GM12878 (cell line): ENCODE measurements around the gene GUCA2A. TPM values are rescaled to one million over a fixed set of nuclear protein-coding genes. Genes with fewer than 3 reads are reported as not detected.

Experiments used
- ATAC-seq: fragments of 200-7000 bp; cut with Tn5 transposase; 3 replicates; pipeline ENCODE4 v1.9.1; 2020; ENCODE audit warnings: mild to moderate bottlenecking, moderate library complexity
- BruUV-seq: library from RNA; stranded (reverse); fragments of 400-500 nt; replicated peaks from 2 replicates; lab custom pipeline; 2021; lab: Mats Ljungman, UMichigan
- CTCF ChIA-PET: fragments of 300-600 bp; sonication (Branson Sonifier 250); formaldehyde crosslinking; extraction: SDS; loops from one replicate; lab custom pipeline; 2021; ENCODE audit warnings: inconsistent platforms; lab: Yijun Ruan, JAX
- POLR2A ChIA-PET: fragments of 350-600 bp; formaldehyde crosslinking; extraction: SDS; loops from one replicate; lab custom pipeline; 2021; ENCODE audit warnings: inconsistent platforms; lab: Charles Lee
- RAD21 ChIA-PET: fragments of 300-600 bp; sonication (Branson Sonifier 250); formaldehyde crosslinking; loops from one replicate; lab custom pipeline; 2023; ENCODE audit warnings: antibody characterized with exemption; ENCODE audit not compliant: unreplicated experiment; lab: Charles Lee
- SMC1A ChIA-PET: fragments of 300-600 bp; sonication (Branson Sonifier 250); formaldehyde crosslinking; loops from one replicate; lab custom pipeline; 2023; ENCODE audit not compliant: unreplicated experiment, uncharacterized antibody; lab: Charles Lee
- DNase-seq: peaks from one replicate; pipeline ENCODE4 v3.0.0-alpha.2; 2011; ENCODE audit warnings: low read depth, low spot score
- FAIRE-seq: peaks from 3 replicates; lab custom pipeline; 2011; peaks lifted over from hg19 to GRCh38; lab: Jason Lieb, UNC
- H2AFZ ChIP-seq: 2 replicates; pipeline ENCODE4 v1.6.0; 2011; ENCODE audit warnings: low read depth, low read length, control low read depth; ENCODE audit not compliant: control insufficient read depth
- H3K27ac ChIP-seq: 2 replicates; pipeline ENCODE4 v1.5.1; 2011; ENCODE audit warnings: control low read depth; ENCODE audit not compliant: control insufficient read depth, insufficient read depth
- H3K27me3 ChIP-seq, 2 experiments: replicated peaks in 1 of 2; 2 replicates each; pipeline versions ENCODE4 v1.6.0 to v1.6.1; 2011; ENCODE audit warnings: low read length in 1 of 2; ENCODE audit not compliant: control insufficient read depth in 2 of 2, insufficient read depth in 2 of 2
- H3K36me3 ChIP-seq, 2 experiments: 2 replicates each; pipeline ENCODE4 v1.5.1; 2011; ENCODE audit warnings: low read length in 1 of 2; ENCODE audit not compliant: control insufficient read depth in 2 of 2, insufficient read depth in 2 of 2
- H3K4me1 ChIP-seq: 2 replicates; pipeline ENCODE4 v1.6.1; 2011; ENCODE audit warnings: mild to moderate bottlenecking, low read length, moderate library complexity, mixed read lengths; ENCODE audit not compliant: control insufficient read depth, insufficient read depth
- H3K4me2 ChIP-seq: 2 replicates; pipeline ENCODE4 v1.6.0; 2011; ENCODE audit warnings: control low read depth; ENCODE audit not compliant: control insufficient read depth, insufficient read depth
- H3K4me3 ChIP-seq: fragments of 200-600 bp; sonication (generic); 2 replicates; pipeline ENCODE4 v1.5.1; 2016
- H3K79me2 ChIP-seq: 2 replicates; pipeline ENCODE4 v1.6.0; 2011; ENCODE audit warnings: low read length; ENCODE audit not compliant: control insufficient read depth, insufficient read depth
- H3K9ac ChIP-seq: 2 replicates; pipeline ENCODE4 v1.8.0; 2011; ENCODE audit warnings: low read length, control low read depth, mixed read lengths; ENCODE audit not compliant: control insufficient read depth, insufficient read depth
- H3K9me3 ChIP-seq: replicated peaks from 3 replicates; pipeline ENCODE4 v1.5.1; 2011; ENCODE audit warnings: mild to moderate bottlenecking, low read length; ENCODE audit not compliant: control insufficient read depth, insufficient read depth
- H4K20me1 ChIP-seq: 2 replicates; pipeline ENCODE4 v1.6.0; 2011; ENCODE audit not compliant: control insufficient read depth, insufficient read depth
- BMI1 ChIP-seq: fragments of 450-650 bp; IDR thresholded peaks from 2 replicates; pipeline ENCODE4 v1.6.1; 2016; ENCODE audit warnings: mild to moderate bottlenecking, moderate library complexity, borderline replicate concordance
- CEBPB ChIP-seq, 2 experiments: fragments of 150-350 bp in 1 of 2; IDR thresholded peaks; 2 replicates each; pipeline ENCODE4 v1.6.1; 2012 to 2014; ENCODE audit warnings: low read depth in 2 of 2, low read length in 2 of 2, borderline replicate concordance in 1 of 2, inconsistent platforms in 1 of 2
- CHD4 ChIP-seq: fragments of 200-600 bp; sonication (generic); IDR thresholded peaks from 2 replicates; pipeline ENCODE4 v1.6.1; 2016; ENCODE audit warnings: mild to moderate bottlenecking
- EED ChIP-seq: sonication (generic); IDR thresholded peaks from 2 replicates; pipeline ENCODE4 v1.6.1; 2016; ENCODE audit warnings: antibody characterized with exemption, low read depth
- EP300 ChIP-seq, 2 experiments: fragments of 150-350 bp in 1 of 2; IDR thresholded peaks; 2 replicates each; pipeline ENCODE4 v1.6.1; 2011 to 2012; ENCODE audit warnings: low read depth in 2 of 2, low read length in 2 of 2, borderline replicate concordance in 1 of 2, improper control_type of control experiment in 1 of 2, inconsistent platforms in 1 of 2; ENCODE audit not compliant: control insufficient read depth in 1 of 2
- IKZF2 ChIP-seq, 2 experiments: fragments of 450-650 bp; IDR thresholded peaks; 2 replicates each; pipeline ENCODE4 v1.6.1; 2017; ENCODE audit warnings: mild to moderate bottlenecking in 2 of 2, moderate library complexity in 2 of 2
- KDM1A ChIP-seq: fragments of 200-600 bp; sonication (generic); IDR thresholded peaks from 2 replicates; pipeline ENCODE4 v1.6.1; 2016; ENCODE audit warnings: borderline replicate concordance
- RB1 ChIP-seq: fragments of 450-650 bp; formaldehyde crosslinking; IDR thresholded peaks from 2 replicates; pipeline ENCODE4 v1.6.1; 2017; ENCODE audit warnings: mild to moderate bottlenecking, borderline replicate concordance
- RUNX3 ChIP-seq: IDR thresholded peaks from 2 replicates; pipeline ENCODE4 v1.6.1; 2012; ENCODE audit warnings: low read length, inconsistent platforms
- SRF ChIP-seq, 2 experiments: IDR thresholded peaks; 2 replicates each; pipeline ENCODE4 v1.6.1; 2011; ENCODE audit warnings: low read depth in 2 of 2, low read length in 2 of 2, mild to moderate bottlenecking in 1 of 2, moderate library complexity in 1 of 2
- SUPT20H ChIP-seq: IDR thresholded peaks from 2 replicates; pipeline ENCODE4 v1.6.1; 2011; ENCODE audit warnings: low read depth, mild to moderate bottlenecking, low read length, moderate library complexity, borderline replicate concordance; ENCODE audit not compliant: control insufficient read depth
- TAF1 ChIP-seq: IDR thresholded peaks from 2 replicates; pipeline ENCODE4 v1.6.1; 2011; ENCODE audit warnings: mild to moderate bottlenecking, low read depth, low read length, borderline replicate concordance
- TARDBP ChIP-seq: IDR thresholded peaks from 2 replicates; pipeline ENCODE4 v1.6.1; 2016; ENCODE audit warnings: borderline replicate concordance
- USF1 ChIP-seq: IDR thresholded peaks from 2 replicates; pipeline ENCODE4 v1.6.1; 2011; ENCODE audit warnings: borderline replicate concordance, low read depth, mild to moderate bottlenecking, moderate library complexity, mixed read lengths, low read length; ENCODE audit not compliant: insufficient read depth; ENCODE audit errors: extremely low read length
- ZBED1 ChIP-seq: IDR thresholded peaks from 2 replicates; pipeline ENCODE4 v1.6.1; 2016; ENCODE audit warnings: borderline replicate concordance
- WGBS: methylation state at CpG from one replicate; pipeline ENCODE4 v1.1.6; 2016; ENCODE audit warnings: low lambda C conversion rate; ENCODE audit not compliant: insufficient replicate concordance, insufficient coverage; ENCODE audit errors: missing lambda C conversion rate; 5-methylcytosine and 5-hydroxymethylcytosine counted together
- in situ Hi-C: fragments of 300-500 bp; cut with MboI; formaldehyde crosslinking; loops from 9 replicates; pipeline ENCODE4 v1.14.3; 2018; ENCODE audit warnings: mixed read lengths
- intact Hi-C: fragments of 100-400 bp; cut with micrococcal nuclease; formaldehyde crosslinking; loops from one replicate; pipeline ENCODE4 v1.14.2; 2022; ENCODE audit not compliant: unreplicated experiment
- polyA plus RNA-seq, 11 experiments: library from polyadenylated mRNA; depleted of rRNA in 4 of 11; unstranded in 6 of 11; stranded (reverse) in 5 of 11; fragments of >200 nt; fragmentation: Nextera tagmentation in 4 of 11; fragmentation: Illumina TruSeq in 1 of 11; extraction: Ambion mirVana in 4 of 11; extraction: Trizol in 1 of 11; gene quantifications; 1 replicate in 1 of 11; 2 replicates in 10 of 11; pipeline versions ENCODE4 v1.2.1 to v1.2.3, GENCODE V29; 2011 to 2016; ENCODE audit warnings: inconsistent platforms in 2 of 11, missing spikeins in 2 of 11, low read depth in 1 of 11
- total RNA-seq, 4 experiments: library from RNA; depleted of rRNA in 3 of 4; stranded (reverse); fragments of >200 nt in 3 of 4; fragmentation: Illumina TruSeq in 1 of 4; extraction: Trizol in 1 of 4; gene quantifications; 2 replicates each; pipeline versions ENCODE4 v1.2.1 to v1.2.3, GENCODE V29; 2013 to 2021

The GUCA2A gene
- total and polyA plus RNA-seq, 10 of the 15 experiments (the other 5 are each of a cell fraction or from before 2014, with no cell fraction given) = not detected

- TF ChIP-seq SRF (IDR thresholded peaks at IDR 0.05; ENCODE audit: low read depth in 2 of 2, low read length in 2 of 2) (no peak), TAF1 (no peak), RUNX3 (no peak), SUPT20H (no peak)
- TF ChIP-seq, all 136 proteins: peak for 0
- H3K9ac ChIP-seq = no peak overlapping the region
- no peaks in the 10 kb centered on the region for H3K27me3 ChIP-seq
- ChIA-PET CTCF (interaction anchor here (6.7 kb wide), 1 partner anchor 12 kb away, joined by 39 read pairs; no protein-coding TSS in a partner anchor), RAD21 (no interaction called here), POLR2A (no interaction called here), SMC1A (interaction anchor here (1.1 kb wide), 1 partner anchor 9 kb away, joined by 3 read pairs; no protein-coding TSS in a partner anchor)
- 35% methylated on average over 5 of the region's 5 CpGs for WGBS
- H2AFZ ChIP-seq = no peak overlapping the region
- no peak overlapping the region for H3K4me3 ChIP-seq
- intact Hi-C loops = no loop called here
- FAIRE-seq (no peak), DNase-seq (no peak), ATAC-seq (no peak)
- peaks cover 4% of the 10 kb centered on the region; the same call in 1 of the 3 replicates for H3K9me3 ChIP-seq
- H4K20me1 ChIP-seq = no peaks in the 10 kb centered on the region
- no peak overlapping the region for H3K4me2 ChIP-seq
- BruUV-seq = no TSS peak
- no peaks in the 10 kb centered on the region for H3K4me1 ChIP-seq
- H3K27ac ChIP-seq = no peak overlapping the region
- H3K36me3 ChIP-seq = no peaks in the 10 kb centered on the region
- in situ Hi-C loops = no loop called here
- no peaks in the 10 kb centered on the region for H3K79me2 ChIP-seq
These were observed 2.4 kb downstream of the GUCA2A start for GRCh38 chr1:42162181-42162580.

- ChIA-PET SMC1A (interaction anchor here (0.7 kb wide), 1 partner anchor 176 kb away, joined by 3 read pairs; no protein-coding TSS in a partner anchor), CTCF (interaction anchor here (0.8 to 1.8 kb wide), 2 partner anchors 14 to 547 kb away, joined by 3 to 8 read pairs; no protein-coding TSS in a partner anchor), POLR2A (no interaction called here), RAD21 (interaction anchor here (1.0 kb wide), 1 partner anchor 15 kb away, joined by 3 read pairs; no protein-coding TSS in a partner anchor)
- H3K27ac ChIP-seq = no peak overlapping the region
- H3K9me3 ChIP-seq = peaks cover 4% of the 10 kb centered on the region; the same call in 1 of the 3 replicates
- no peaks in the 10 kb centered on the region for H4K20me1 ChIP-seq
- H3K27me3 ChIP-seq = no peaks in the 10 kb centered on the region
- intact Hi-C loops = no loop called here
- H3K36me3 ChIP-seq = no peaks in the 10 kb centered on the region
- DNase-seq (no peak), ATAC-seq (no peak), FAIRE-seq (no peak)
- no peaks in the 10 kb centered on the region for H3K4me1 ChIP-seq
- 2% methylated on average over 2 of the region's 2 CpGs for WGBS
- in situ Hi-C loops = no loop called here
- no peak overlapping the region for H2AFZ ChIP-seq
- no peaks in the 10 kb centered on the region for H3K79me2 ChIP-seq
- H3K4me2 ChIP-seq = no peak overlapping the region
- no peak overlapping the region for H3K4me3 ChIP-seq
- TF ChIP-seq BMI1 (no peak), CEBPB (IDR thresholded peaks at IDR 0.05; ENCODE audit: borderline replicate concordance in 1 of 2, low read depth in 2 of 2, low read length in 2 of 2) (no peak), CHD4 (no peak), USF1 (no peak), EP300 (IDR thresholded peaks at IDR 0.05; ENCODE audit: borderline replicate concordance in 1 of 2, control insufficient read depth in 1 of 2, low read depth in 2 of 2, low read length in 2 of 2) (no peak), RB1 (no peak), IKZF2 (IDR thresholded peaks at IDR 0.05) (no peak), SRF (IDR thresholded peaks at IDR 0.05; ENCODE audit: low read depth in 2 of 2, low read length in 2 of 2) (no peak), KDM1A (no peak), TAF1 (no peak), TARDBP (no peak), ZBED1 (no peak), EED (no peak)
- TF ChIP-seq, all 136 proteins: peak for 0
- no TSS peak for BruUV-seq
- no peak overlapping the region for H3K9ac ChIP-seq
These were observed 6.4 kb downstream of the GUCA2A start for GRCh38 chr1:42158189-42158588.
